K562 (cell line): ENCODE data around the gene TMEM39B.
A peak's percentile ranks its signal among the peaks of the same experiment; 100 is the strongest.

Experiments
- CTCF ChIP-seq, 3 experiments: IDR thresholded peaks in 2 of 3; conservative IDR thresholded peaks in 1 of 3; 2 replicates each; pipeline ENCODE4 v1.5.1; 2011 to 2012; ENCODE audit warnings: low read length in 3 of 3, mild to moderate bottlenecking in 3 of 3, control low read depth in 2 of 3, improper control_type of control experiment in 1 of 3, inconsistent platforms in 1 of 3, low read depth in 1 of 3, mixed read lengths in 1 of 3, moderate library complexity in 1 of 3; ENCODE audit not compliant: insufficient read depth in 2 of 3
- KAT7 ChIP-seq: sonication (generic); formaldehyde crosslinking; IDR thresholded peaks from 2 replicates; pipeline ENCODE4 v1.8.0; 2022; ENCODE audit warnings: missing genetic modification reagents, mild to moderate bottlenecking, borderline replicate concordance
- MAFG ChIP-seq: fragments of 450-650 bp; conservative IDR thresholded peaks from 2 replicates; pipeline ENCODE4 v1.6.1; 2016; ENCODE audit warnings: missing genetic modification characterization, missing compliant biosample characterization
- POLR2AphosphoS5 ChIP-seq: IDR thresholded peaks from 2 replicates; pipeline ENCODE4 v1.6.1; 2011; ENCODE audit warnings: mild to moderate bottlenecking, low read depth, low read length, moderate library complexity; ENCODE audit not compliant: control insufficient read depth, insufficient read depth
- RBM39 ChIP-seq: fragments of 200-400 bp; formaldehyde crosslinking; optimal IDR thresholded peaks from 2 replicates; pipeline ENCODE3; 2018; ENCODE audit warnings: low read depth, low read length
- SAP30 ChIP-seq: fragments of 200-600 bp; sonication (generic); IDR thresholded peaks from 2 replicates; pipeline ENCODE4 v1.6.1; 2012; ENCODE audit warnings: borderline replicate concordance, low read depth, mild to moderate bottlenecking, moderate library complexity, low read length, control low read depth, inconsistent platforms; ENCODE audit not compliant: insufficient read depth, poor library complexity, severe bottlenecking
- SIN3A ChIP-seq, 2 experiments: fragments of 150-350 bp in 1 of 2; IDR thresholded peaks; 2 replicates each; pipeline ENCODE4 v1.6.1; 2011 to 2016; ENCODE audit warnings: borderline replicate concordance in 2 of 2, low read depth in 2 of 2, low read length in 2 of 2, mild to moderate bottlenecking in 2 of 2, moderate library complexity in 2 of 2; ENCODE audit not compliant: control insufficient read depth in 1 of 2
- ZBTB33 ChIP-seq: sonication (generic); formaldehyde crosslinking; IDR thresholded peaks from 2 replicates; pipeline ENCODE4 v1.8.1; 2023; ENCODE audit warnings: mild to moderate bottlenecking, missing genetic modification reagents
- ZBTB49 ChIP-seq: sonication (generic); formaldehyde crosslinking; IDR thresholded peaks from 2 replicates; pipeline ENCODE4 v1.8.0; 2022; ENCODE audit warnings: missing genetic modification reagents, mild to moderate bottlenecking, borderline replicate concordance
- ZBTB8A ChIP-seq: fragments of 450-650 bp; IDR thresholded peaks from 2 replicates; pipeline ENCODE4 v1.6.1; 2018; ENCODE audit warnings: mild to moderate bottlenecking, moderate library complexity; ENCODE audit not compliant: partially characterized antibody
- ZNF282 ChIP-seq: sonication (generic); formaldehyde crosslinking; IDR thresholded peaks from 2 replicates; pipeline ENCODE4 v1.8.1; 2023; ENCODE audit warnings: missing genetic modification reagents
- ZNF384 ChIP-seq: IDR thresholded peaks from 2 replicates; pipeline ENCODE4 v1.6.1; 2012; ENCODE audit warnings: low read depth, low read length, improper control_type of control experiment
- ZNF695 ChIP-seq: fragments of 450-650 bp; formaldehyde crosslinking; IDR thresholded peaks from 2 replicates; pipeline ENCODE4 v1.4.0; 2020; ENCODE audit warnings: mild to moderate bottlenecking, moderate library complexity

GRCh38 chr1:32107742-32108661, 35.3 kb downstream of the TMEM39B start, which contains the start of gene KPNA6:
- peak; percentile 76 for TF ChIP-seq RBM39
- TF ChIP-seq CTCF (IDR thresholded peaks at IDR 0.05 in 2 of 3, conservative IDR thresholded peaks at IDR 0.05 in 1 of 3; ENCODE audit: insufficient read depth in 2 of 3, low read depth in 1 of 3, low read length in 3 of 3) = no peak
- peak; percentile 78 for TF ChIP-seq SAP30
- no peak for TF ChIP-seq ZBTB8A
- TF ChIP-seq KAT7 (CRISPR knock-in tag) = peak; percentile 84; the same call in 1 of the 2 replicates
- no peak for TF ChIP-seq MAFG (tag)
- TF ChIP-seq ZNF384 = peak; percentile 77; the same call in 1 of the 2 replicates
- TF ChIP-seq ZBTB33 (CRISPR knock-in tag) = no peak
- TF ChIP-seq POLR2AphosphoS5 = peak; percentile 57
- TF ChIP-seq ZNF282 (CRISPR knock-in tag) = no peak
- TF ChIP-seq SIN3A (IDR thresholded peaks at IDR 0.05; ENCODE audit: borderline replicate concordance in 2 of 2, control insufficient read depth in 1 of 2, low read depth in 2 of 2, low read length in 2 of 2) = peak; percentile 17 to 60; a peak in 3 of 4 replicates
- TF ChIP-seq ZNF695 = no peak
- TF ChIP-seq ZBTB49 (CRISPR knock-in tag) = peak; percentile 69; the same call in 1 of the 2 replicates
